Activated effector memory CD4-positive, alpha-beta T cell treated with anti-CD3 and anti-CD28 coated beads, Interleukin-2, amount 50 U/mL, for 16 hours (primary cell): ENCODE data around the gene KIF3C.
"Not testable (repeated sequence)": the region's sequence is repeated elsewhere in the genome, so short reads cannot be mapped to it uniquely, and the experiment has no call there.

Experiments used
- DNase-seq: peaks from one replicate; pipeline ENCODE4 v3.0.0-alpha.2; 2020

Gene KIF3C

GRCh38 chr2:25982273-25982967, at the start of gene KIF3C:
Gene KIF3C (minus strand): TSS chr2:25982497. CDS start chr2:25981917, 580 bp downstream.
- peak; percentile 90 for DNase-seq

- DNase-seq: not testable (repeated sequence)
Measured at GRCh38 chr2:26028083-26028482, 45.8 kb upstream of the KIF3C start.

GRCh38 chr2:26025509-26025908, 43.2 kb upstream of the KIF3C start:
- no peak for DNase-seq

GRCh38 chr2:26024260-26024659, 42.0 kb upstream of the KIF3C start:
- no peak for DNase-seq

GRCh38 chr2:26020231-26020640, 37.9 kb upstream of the KIF3C start:
- DNase-seq: no peak

GRCh38 chr2:26018184-26019055, 36.1 kb upstream of the KIF3C start:
- DNase-seq: peak; percentile 69

- DNase-seq: peak; percentile 24
Measured at GRCh38 chr2:26017464-26018183, 35.3 kb upstream of the KIF3C start.

- DNase-seq: not testable (repeated sequence)
Measured at GRCh38 chr2:26016706-26017045, 34.4 kb upstream of the KIF3C start.

GRCh38 chr2:26016012-26016705, 33.9 kb upstream of the KIF3C start:
- DNase-seq: peak; percentile 31

GRCh38 chr2:26013668-26014067, 31.4 kb upstream of the KIF3C start:
- no peak for DNase-seq

GRCh38 chr2:26011990-26012856, 29.9 kb upstream of the KIF3C start:
- no peak for DNase-seq

GRCh38 chr2:26011609-26011989, 29.3 kb upstream of the KIF3C start:
- DNase-seq: no peak

- no peak for DNase-seq
Measured at GRCh38 chr2:26010943-26011342, 28.6 kb upstream of the KIF3C start.

- DNase-seq: no peak
Measured at GRCh38 chr2:26009567-26009963, 27.3 kb upstream of the KIF3C start.

GRCh38 chr2:26008851-26009566, 26.7 kb upstream of the KIF3C start:
- no peak for DNase-seq

- no peak for DNase-seq
Measured at GRCh38 chr2:26008095-26008494, 25.8 kb upstream of the KIF3C start.

- DNase-seq: no peak
Measured at GRCh38 chr2:26002632-26003310, 20.5 kb upstream of the KIF3C start.

- no peak for DNase-seq
Measured at GRCh38 chr2:26001743-26002351, 19.6 kb upstream of the KIF3C start.

- no peak for DNase-seq
Measured at GRCh38 chr2:26000561-26001082, 18.3 kb upstream of the KIF3C start.

GRCh38 chr2:25999406-25999805, 17.1 kb upstream of the KIF3C start:
- not testable (repeated sequence) for DNase-seq
